Stimulated activated CD8-positive, alpha-beta memory T cell treated with anti-CD3 and anti-CD28 coated beads, Interleukin-2, amount 100 ng/mL, for 1 hour (primary cell): ENCODE data around the gene DSCAM.

Experiments
- DNase-seq, 2 donors: peaks; one replicate each; pipeline ENCODE4 v3.0.0-alpha.2; 2020; ENCODE audit warnings: low read depth in 2 of 2

Gene DSCAM

GRCh38 chr21:40707656-40708244 lies 139.2 kb downstream of the DSCAM start:
- no peak for DNase-seq

DNA sequence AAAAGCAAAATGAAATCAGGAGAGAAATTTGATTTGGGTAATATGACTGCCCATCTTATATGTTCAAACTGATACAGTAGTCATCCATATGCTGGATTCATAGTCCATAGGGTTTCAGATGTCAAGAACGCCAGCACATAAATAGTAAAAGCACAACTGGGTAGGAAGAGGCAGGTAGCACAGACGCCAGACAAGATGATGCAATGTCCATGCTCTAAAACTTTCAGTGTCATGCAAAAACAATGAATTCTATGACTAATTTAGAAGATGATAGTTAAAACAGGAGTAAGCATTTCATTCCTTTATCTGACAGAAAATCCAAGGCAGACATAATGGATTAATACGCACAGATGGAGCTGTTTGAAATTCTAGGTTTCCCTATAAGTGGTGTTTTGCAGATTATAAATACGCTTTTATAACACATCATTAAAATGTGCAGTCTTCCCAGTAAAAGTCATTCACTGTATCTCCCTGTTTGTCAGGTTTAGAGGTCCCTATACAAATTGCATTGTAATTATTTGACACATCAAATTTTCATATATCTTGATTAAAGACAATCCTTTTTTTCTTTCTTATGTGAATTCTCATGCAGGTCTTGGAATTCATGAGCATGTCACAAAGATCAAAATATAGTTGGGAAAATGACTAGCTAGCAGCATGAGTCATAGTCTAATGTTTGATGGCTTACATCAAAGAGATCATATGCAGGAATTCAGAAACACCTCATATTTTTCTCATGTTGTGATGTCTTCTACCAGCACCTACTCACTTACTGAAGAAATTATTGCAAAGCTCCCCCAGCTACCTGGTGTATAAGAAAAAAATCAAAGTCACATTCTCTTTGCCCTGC lies 139.9 kb downstream of the DSCAM start:
- no peak for DNase-seq

DNA sequence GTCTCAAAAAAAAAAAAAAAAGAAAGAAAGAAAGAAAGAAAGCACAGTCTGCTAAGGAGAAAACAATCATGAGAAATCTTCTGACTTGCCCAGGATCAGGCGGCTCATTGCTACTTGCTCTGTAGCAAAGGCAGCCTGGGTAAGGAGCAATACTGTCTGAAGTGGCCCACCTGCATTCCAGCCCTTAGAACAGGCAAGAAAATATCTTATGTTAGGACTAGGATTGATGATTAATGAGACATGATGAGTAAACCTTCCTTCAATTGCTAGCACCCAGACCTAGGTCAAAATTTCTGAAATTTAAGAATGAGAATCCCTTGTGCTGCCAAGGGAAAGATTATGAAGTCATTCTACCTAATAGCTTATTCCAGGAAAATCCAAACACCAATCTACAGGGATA lies 140.8 kb downstream of the DSCAM start:
- no peak for DNase-seq

GRCh38 chr21:40704141-40704540 lies 142.8 kb downstream of the DSCAM start:
- DNase-seq: no peak

DNA sequence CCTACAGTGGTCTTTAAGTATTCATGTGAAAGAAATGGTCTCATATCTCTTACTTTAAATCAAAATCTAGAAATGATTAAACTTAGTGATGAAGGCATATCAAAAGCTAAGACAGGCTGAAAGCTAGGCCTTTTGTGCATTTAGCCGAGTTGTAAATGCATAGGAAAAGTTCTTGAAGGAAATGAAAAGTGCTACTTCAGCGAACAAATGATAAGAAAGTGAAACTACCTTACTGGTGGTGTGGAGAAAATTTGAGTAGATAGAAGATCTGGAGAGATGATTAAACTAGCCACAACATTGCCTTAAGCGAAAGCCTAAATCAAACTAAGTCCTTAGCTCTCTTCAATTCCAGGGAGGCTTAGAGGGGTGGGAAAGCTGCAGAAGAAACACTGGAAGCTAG lies 147.6 kb downstream of the DSCAM start:
- no peak for DNase-seq

GRCh38 chr21:40696246-40696645 lies 150.7 kb downstream of the DSCAM start:
- no peak for DNase-seq

DNA sequence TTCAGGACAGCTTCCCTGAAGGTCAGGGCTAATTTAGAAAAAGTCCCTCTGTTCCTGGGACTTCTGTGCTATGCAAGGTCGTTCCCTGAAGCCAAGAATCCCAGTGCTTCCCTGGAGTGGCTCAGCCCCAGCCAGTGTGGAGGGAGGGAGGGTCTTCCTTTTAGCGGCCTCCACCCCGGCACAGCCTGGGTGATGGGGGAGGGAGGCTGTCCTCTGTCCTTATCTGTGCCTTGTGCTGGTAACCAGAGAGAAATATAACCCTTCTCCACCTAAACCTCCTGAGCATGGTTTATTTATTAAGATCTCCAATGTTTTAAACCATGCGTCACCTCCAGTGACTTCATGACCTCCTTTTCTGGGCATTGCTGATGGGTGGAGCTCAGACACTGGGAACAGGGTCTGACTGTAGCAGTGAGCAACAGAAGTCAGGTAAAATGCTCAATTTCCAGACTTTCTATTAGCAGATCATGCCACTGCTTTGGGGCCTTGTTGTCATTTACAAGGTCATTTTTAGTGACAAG lies 157.1 kb downstream of the DSCAM start:
- no peak for DNase-seq

DNA sequence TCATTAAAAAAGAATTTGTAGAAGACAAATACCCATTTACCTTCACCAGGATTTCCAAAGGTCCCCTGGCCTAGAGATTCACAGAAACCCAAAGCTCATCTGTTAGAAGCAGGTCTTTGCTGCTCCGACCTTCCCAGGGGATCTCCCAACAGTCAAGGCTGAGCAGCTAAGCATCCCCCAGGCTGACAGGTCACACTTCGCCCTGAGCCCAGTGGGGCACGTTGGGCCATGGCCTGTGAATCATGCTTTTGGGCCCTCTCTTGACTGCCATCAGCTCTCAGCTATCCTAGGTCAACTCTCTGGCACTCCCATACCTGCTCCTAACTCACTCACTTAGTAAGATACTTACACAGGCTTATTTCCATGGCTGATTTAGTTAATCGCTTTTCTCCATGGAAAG lies 157.7 kb downstream of the DSCAM start:
- DNase-seq: no peak

DNA sequence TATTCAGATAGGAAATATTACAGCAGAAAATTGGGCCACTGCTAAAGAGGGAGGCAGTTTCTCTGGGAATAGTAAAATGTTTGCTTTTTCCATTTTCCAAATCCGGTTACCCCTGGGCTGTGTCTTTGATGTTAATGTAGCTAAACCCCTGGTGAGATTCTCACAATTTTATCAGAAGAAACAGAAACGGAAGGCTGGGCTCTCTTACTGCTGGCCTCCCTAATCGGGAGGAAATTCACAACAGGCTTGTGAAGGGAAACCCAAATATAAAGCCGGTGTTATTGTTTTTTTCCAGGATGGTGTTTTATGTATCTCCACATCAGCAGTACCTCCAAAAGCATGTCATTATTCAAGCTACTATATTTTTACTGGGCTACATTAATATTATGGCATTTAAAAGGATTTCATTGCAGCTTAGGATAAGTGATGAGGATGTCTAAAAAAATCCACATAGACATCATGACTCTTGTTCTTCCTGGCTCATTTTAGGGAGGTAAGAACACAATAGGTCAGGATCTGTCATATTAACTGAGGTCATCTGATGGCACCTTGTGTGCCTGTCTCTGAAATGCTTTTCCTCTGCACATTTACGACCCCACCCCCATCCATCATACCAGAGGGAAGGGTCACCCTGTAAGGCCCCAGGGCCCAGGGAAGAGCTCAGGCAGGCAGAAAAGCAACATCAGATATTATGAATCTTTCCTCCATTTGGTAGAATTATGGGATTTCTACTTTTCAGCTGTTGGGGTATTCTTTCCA lies 158.7 kb downstream of the DSCAM start:
- no peak for DNase-seq

DNA sequence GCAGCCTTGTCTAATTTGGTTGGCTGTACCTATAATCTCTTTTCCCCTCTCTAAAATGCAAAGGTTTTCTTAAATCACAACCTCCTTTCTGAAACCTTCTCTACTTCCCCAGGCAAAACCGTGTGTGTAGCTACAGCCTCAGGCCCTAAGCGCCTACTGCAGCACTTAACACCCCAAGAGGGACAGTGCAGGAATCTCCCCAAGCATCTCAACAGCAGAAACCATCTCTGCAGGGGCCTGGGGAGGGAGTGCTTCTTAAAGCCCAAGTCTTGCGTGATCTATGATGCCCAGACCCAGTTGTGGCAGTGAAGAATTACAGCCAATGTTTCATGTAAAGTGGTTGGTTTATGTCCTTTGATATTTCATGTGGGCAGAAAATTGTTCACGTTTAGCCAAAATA lies 159.3 kb downstream of the DSCAM start:
- DNase-seq: no peak

GRCh38 chr21:40686526-40686925 lies 160.4 kb downstream of the DSCAM start:
- DNase-seq: no peak

DNA sequence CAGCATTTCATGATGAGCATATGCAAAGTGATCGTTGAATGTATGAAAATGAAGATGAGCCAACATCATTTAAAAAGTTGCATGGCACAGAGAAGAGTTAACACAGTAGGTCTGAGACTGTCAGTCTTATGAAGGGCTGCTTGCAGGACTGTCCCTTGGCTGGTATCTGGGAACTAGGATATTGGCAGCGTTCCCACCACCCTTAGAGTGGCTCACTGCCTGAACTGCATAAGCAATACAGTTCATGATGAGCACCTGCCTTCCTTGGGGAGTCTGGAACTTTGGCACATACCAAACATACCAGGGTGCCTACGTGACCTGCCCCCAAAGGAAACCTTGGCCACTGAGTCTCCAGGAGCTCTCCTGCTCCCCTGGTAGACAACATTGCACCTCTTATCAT lies 161.8 kb downstream of the DSCAM start:
- no peak for DNase-seq

- DNase-seq: no peak
Measured at GRCh38 chr21:40684726-40685125, 162.2 kb downstream of the DSCAM start.

- DNase-seq: no peak
Measured at GRCh38 chr21:40683349-40683748, 163.6 kb downstream of the DSCAM start.

- DNase-seq: no peak
Measured at GRCh38 chr21:40681164-40681859, 165.6 kb downstream of the DSCAM start.

DNA sequence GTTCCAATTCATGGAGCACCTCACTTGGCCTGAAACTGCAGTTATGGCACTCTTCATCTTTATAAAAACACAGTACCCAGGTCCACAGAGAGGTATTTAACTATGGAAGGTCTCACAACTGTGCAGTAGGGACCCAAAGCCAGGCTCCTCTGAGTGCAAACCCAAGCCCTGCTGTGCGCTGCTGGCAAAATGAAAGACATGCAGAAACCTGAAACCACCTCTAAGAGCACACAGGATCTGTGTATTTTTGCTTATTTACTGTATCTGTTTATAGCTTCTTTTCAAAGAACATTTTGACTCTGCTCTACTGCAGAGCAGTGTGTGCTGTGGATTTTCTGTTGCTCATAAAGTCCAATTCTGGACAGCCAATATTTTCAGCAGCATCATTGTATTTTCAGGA lies 166.6 kb downstream of the DSCAM start:
- DNase-seq: no peak

DNA sequence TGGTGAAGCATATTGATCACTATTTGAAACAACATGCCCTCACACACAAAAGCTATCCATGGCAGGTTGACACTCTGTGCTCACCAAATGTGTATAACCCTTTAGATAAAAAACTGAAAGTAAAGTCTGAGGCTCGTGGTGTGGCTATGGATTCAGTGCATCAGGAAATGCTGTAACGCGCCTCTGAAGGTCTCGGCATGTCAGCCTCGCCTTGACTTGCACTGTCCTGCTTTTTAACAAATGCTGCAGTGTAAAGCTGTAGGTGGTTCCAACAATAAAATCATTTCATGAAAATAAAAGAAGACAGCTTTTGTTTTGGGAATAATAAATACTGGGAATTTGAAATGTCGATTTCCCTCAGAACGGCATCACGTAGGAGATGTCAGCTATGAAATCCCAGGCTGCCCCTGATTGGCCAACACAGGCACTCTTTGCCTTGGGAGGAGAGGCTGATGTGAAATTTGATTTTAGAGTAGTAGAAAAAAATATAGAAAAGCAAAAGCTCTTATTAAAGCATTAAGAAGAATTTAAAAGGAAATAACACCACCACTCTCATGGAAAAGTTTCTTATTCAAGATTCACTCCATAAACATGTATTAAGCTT lies 168.2 kb downstream of the DSCAM start:
- no peak for DNase-seq

DNA sequence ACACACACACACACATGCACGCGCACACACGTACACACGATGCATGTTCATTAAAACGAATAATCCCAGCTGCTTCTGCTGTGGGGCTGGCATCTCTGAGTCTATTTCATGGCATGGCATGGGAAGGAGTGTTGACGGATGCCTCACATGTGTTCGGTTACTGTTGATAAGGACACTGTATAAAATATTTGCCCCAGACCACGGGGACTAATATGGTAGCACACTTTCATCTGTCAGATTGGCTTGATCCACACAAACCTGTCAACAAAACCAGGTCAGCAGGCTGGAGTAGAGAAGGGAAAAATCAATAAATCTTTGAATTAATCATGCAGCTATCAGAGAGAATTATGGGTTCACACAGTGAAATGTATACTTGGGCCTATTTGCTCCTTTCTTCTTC lies 171.9 kb downstream of the DSCAM start:
- DNase-seq: no peak

DNA sequence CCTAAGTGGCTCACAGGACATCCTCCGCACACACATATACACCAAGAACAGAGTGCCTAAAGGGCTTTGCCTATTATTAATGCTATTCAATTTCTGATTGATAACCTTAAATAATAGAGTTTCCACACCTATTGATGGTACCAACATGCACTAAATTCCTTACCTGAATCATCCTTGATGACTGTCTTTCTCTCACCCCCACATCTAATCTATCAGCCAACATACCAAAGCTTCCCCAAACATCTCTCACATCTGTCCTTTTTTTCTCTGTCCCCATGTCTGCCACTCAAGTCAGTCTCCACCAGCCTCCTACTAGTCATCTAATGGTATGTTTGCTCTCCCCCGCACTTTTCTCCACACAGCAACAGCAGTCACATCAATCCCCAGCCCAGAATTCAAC lies 174.4 kb downstream of the DSCAM start:
- no peak for DNase-seq

DNA sequence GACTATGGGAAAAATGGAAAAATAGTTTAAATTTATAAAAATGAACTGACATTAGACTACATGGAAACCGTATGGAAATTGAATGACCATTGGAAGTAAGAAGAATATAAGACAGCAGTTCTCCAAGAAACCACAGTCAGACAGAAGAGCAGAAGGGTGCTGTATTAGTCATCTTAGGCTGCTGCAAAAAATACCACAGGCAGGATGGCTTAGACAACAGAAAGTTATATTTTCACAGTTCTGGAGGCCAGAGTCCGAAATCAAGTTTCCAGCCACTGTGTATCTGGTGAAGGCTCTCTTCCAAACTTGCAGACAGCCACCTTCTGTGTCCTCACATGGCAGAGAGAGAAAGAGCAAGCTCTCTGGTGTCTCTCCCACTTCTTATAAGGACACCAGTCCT lies 175.2 kb downstream of the DSCAM start:
- DNase-seq: no peak

GRCh38 chr21:40668555-40669275 lies 178.2 kb downstream of the DSCAM start:
- no peak for DNase-seq
